Occipital lobe (tissue), 2 donors: ENCODE results near the gene LAIR1. TPM values are rescaled to one million over a fixed set of nuclear protein-coding genes. Genes with fewer than 3 reads are reported as not detected.
"Not testable (repeated sequence)": the region's sequence is repeated elsewhere in the genome, so short reads cannot be mapped to it uniquely, and the experiment has no call there.

Experiments
- DNase-seq: peaks from one replicate; lab custom pipeline; 2025; lab: John Stamatoyannopoulos, UW
- total RNA-seq: library from RNA; depleted of rRNA; stranded (reverse); fragments of >200 nt; gene quantifications from one replicate; pipeline ENCODE4 v1.2.3, GENCODE V29; 2014

LAIR1 gene
- total RNA-seq, 1 donor from 2014 or later: 1.1 TPM

DNA sequence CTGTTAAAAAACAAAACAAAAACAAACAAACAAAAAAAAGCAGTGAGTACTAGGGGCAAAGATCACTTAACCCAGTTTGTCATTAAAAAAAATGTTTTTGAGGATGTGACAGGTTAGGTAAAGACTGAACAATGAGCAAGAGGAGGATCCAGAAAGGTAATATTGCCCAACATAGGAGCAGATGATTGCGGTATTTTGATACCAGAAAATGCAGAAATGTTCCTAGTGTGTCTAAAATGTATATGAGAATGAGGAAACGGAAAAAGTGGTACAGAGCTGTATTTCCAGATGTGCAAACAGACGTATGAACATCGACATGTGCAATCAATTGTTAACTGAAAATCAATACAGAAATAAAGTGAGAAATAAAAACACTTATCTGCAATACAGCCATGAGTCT is 20.9 kb downstream of the LAIR1 start:
- no peak for DNase-seq

DNA sequence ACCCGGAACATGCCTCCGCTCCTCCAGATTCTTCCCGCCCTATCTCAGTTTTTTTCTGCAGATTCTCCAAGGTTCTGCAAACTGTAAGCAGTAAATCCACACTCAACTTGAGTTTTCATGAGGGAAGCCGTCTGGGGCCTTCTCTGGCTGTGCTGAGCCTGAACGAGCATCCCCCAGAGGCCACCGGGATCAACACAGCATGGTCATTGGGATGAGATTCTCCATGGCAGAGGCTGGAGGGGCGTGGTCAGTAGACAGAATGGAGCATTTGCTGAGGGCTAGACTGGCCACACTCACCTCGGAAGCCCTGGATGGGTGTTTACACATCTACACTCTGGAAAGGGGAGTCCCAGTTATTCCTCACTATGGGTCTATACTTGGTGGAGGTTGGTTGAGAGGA is 23.4 kb downstream of the LAIR1 start:
- no peak for DNase-seq

GRCh38 chr19:54339646-54340358 is 24.9 kb downstream of the LAIR1 start:
- DNase-seq: no peak

DNA sequence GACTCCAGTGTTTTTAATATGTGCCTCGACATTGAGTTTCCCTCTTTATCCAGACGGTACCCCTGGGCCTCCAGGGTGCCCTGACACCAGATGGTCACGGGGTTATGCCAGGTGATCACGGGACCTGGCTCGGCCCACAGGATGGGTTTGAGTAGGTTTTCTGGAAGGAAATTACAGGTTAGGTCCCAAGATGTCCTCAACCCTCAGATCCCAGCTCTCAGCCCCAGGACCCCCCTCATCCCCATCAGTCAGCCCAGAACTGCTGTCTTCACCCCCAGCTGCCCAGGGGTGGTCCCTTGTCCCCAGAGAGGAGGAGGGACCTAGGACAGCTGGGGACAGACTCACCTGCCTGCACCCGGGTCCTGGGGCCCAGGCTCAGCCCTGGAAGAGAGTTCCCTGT is 26.2 kb downstream of the LAIR1 start:
- DNase-seq: no peak

DNA sequence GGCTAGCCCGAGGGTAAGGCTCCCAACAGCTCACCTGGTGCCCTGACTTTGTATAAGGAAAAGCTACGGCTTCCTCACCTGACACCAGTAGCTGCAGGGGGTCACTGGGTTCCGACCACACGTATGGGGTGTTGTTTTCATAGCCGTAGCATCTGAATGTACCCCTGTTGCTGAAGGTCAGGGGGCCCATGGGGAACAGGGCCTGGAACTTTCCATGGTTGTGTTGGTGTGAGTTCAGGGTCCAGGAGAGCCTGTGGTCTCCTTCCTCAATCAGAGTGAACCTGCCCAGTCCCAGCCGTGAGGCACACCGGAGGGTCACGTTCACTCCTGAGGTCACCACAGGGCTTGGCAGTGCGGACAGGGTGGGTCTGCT is 26.9 kb downstream of the LAIR1 start:
- no peak for DNase-seq

DNA sequence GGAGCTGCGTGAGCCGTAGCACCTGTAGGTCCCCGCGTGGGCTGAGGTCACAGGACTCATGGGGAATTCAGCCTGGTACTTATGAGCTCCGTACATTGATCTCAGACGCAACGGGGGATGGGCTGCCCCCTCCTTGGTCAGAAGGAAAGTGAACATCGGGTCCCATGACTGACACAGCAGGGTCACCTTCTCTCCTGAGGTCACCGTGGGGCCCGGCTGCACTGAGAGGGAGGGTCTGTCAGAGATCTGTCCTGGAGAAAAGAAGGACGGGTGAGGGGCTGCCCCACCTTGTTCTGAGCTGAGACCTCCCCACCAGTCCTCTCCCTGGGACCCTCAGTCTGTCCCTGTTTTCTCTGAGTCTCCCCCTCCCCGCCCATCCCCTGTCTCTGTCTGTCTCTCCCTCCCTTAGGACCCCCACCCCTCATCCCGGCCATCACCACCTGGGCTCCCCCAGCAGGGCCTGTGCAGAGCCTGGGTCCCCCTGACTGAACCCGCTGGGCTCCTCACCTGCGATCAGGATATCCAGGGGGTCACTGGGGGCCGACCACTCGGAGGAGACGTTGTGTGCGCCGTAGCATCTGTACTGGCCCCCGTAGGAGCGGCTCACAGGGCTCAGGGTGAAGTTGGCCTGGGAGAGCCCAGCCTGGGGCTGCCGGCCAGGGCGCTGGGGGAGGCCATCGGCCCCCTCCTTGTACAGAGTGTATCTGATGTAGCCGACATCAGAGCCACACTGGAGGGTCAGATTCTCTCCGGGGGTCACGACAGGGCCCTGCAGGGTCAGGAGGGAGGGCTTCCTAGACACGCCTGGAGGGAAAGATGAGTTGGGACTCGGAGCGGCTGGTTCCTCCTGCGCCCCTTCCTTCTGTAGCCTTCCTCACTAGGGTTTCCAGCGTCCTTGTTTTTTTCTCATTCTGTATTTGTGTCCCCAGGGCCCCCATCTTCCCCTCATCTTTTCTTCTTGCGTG is 27.6 kb downstream of the LAIR1 start:
- DNase-seq: no peak

- no peak for DNase-seq
Observed at GRCh38 chr19:54335979-54336892, 28.5 kb downstream of the LAIR1 start.

- DNase-seq: no peak
Observed at GRCh38 chr19:54335164-54335563, 29.6 kb downstream of the LAIR1 start.

DNA sequence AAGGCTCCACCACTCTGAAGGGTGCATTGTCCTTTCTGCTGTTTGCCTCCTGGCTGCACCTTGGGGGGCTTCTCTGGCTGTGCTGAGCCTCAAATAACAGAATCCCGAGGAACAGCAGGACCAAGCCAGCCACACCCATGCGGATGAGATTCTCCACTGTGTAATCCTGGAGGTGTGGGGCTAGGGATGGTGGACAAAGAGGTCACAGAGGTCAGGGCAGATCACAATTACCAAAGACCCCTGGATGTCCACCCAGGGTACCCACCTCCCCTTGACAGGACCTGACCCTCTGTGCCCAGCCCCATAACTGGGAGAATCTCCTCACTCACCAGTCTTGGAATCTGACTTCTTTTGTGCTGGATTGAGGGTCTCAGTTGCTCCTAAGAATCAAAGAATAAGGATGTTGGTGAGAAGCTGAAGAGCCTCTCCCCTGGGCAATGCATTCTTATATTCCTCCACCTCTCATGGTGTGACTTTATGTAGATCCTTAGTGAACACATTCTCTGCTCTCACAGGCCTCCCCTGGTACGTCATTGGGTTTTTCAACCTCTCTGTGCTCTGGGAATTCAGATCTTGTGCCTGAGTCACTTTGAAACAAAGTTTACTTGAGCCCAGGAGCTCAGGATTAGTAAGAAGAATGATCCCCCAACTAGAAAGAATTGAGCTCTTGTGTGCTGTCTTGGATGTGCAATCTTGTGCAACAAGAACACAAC is 31.0 kb downstream of the LAIR1 start:
- DNase-seq: no peak

- no peak for DNase-seq
Observed at GRCh38 chr19:54332149-54332548, 32.6 kb downstream of the LAIR1 start.

GRCh38 chr19:54331626-54332025 is 33.1 kb downstream of the LAIR1 start:
- no peak for DNase-seq

- no peak for DNase-seq
Observed at GRCh38 chr19:54329476-54330165, 35.1 kb downstream of the LAIR1 start.

GRCh38 chr19:54328781-54329180 is 36.0 kb downstream of the LAIR1 start:
- DNase-seq: not testable (repeated sequence)

GRCh38 chr19:54325631-54326030 is 39.1 kb downstream of the LAIR1 start:
- DNase-seq: no peak

- no peak for DNase-seq
Observed at GRCh38 chr19:54325194-54325621, 39.5 kb downstream of the LAIR1 start.

GRCh38 chr19:54324071-54324470 is 40.7 kb downstream of the LAIR1 start:
- DNase-seq: no peak

- DNase-seq: not testable (repeated sequence)
Observed at GRCh38 chr19:54322934-54323333, 41.8 kb downstream of the LAIR1 start.

DNA sequence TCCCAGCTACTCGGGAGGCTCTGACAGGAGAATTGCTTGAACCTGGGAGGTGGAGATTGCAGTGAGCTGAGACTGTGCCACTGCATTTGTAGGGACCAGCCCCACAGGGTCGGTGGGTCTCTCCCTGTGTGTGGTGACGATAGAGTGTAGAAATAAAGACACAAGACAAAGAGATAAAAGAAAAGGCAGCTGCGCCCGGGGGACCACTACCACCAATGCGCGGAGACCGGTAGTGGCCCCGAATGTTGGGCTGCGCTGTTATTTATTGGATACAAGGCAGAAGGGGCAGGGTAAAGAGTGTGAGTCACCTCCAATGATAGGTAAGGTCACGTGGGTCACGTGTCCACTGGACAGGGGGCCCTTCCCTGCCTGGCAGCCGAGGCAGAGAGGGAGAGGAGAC is 42.4 kb downstream of the LAIR1 start:
- DNase-seq: not testable (repeated sequence)

DNA sequence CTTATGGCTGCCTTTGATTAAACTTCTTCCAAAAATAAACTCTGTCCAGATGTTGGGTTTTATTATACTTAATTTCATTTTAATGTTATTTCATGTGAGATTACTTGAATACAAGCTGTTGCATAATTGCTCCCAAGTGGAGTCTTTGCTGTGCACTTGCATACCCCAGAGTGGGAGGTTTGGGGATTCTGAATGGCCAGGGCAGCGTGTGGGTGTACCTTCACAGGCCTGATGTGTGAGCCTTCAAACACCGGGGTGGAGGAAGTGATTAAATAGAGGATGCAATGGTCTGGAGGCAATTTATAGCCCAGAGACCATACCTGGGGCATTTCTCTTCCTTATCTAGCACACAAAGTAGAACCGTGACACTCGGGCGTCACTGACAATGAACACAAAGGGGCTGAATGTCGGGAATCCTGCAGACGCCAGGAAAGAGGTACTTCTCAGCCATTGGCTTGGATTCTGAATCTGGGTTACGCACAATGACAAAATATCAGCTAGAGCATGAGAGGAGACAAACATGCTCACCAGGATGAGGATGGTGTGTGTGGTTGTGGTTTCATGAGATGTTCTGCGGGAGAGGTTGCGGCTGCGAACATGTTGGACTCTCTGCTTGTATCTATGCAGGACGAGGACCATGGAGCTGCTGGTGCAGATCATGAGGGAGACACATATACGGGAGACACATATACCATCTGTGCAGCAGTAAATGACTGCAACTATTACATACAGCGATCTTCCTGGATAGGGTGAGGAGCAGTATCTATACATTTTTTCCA is 44.6 kb downstream of the LAIR1 start:
- DNase-seq: no peak
